GM18519 (cell line): Measurements from ENCODE around the gene POLR2A.

Experiments used
- ATAC-seq: cut with Tn5 transposase; IDR thresholded peaks from one replicate; pipeline ENCODE4 v1.9.1; 2021; ENCODE audit warnings: mild to moderate bottlenecking, moderate library complexity; ENCODE audit not compliant: unreplicated experiment, low FRiP score

Gene POLR2A

DNA sequence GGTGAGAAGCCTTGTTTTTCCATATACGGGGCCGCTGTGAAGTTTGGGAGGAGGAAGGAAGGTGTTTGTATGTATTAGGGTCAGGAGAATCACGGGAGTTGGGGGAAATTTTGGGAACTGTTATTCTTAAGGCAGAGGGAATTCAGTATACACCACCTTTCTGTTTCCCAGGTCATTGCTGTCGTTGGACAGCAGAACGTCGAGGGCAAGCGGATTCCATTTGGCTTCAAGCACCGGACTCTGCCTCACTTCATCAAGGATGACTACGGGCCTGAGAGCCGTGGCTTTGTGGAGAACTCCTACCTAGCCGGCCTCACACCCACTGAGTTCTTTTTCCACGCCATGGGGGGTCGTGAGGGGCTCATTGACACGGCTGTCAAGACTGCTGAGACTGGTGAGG lies 17.6 kb downstream of the POLR2A start:
- ATAC-seq = no peak

DNA sequence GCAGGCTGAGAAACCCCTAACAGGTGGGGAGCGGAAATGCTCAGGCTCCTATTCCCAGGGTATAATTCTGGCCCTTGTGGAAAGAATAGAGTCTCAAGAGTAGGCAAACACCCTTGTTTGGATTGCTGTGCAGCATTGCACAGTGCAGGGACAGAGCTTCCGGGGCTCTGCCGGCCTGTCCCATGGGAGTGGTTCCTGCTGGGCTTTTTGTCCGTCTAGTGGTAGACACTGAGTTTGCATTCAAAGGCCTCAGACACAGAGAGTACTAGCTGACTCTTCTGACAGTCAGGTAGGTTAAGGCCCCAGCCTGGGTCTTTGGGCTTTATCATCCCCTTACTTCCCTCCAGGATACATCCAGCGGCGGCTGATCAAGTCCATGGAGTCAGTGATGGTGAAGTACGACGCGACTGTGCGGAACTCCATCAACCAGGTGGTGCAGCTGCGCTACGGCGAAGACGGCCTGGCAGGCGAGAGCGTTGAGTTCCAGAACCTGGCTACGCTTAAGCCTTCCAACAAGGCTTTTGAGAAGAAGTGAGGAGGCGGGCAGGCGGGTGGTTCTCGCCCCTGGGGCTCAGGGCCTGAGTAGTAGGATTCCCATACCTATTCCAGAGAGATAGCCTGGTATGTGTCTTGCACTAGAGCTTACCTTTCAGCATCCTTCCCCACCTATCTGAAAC lies 18.1 kb downstream of the POLR2A start:
- no peak for ATAC-seq

DNA sequence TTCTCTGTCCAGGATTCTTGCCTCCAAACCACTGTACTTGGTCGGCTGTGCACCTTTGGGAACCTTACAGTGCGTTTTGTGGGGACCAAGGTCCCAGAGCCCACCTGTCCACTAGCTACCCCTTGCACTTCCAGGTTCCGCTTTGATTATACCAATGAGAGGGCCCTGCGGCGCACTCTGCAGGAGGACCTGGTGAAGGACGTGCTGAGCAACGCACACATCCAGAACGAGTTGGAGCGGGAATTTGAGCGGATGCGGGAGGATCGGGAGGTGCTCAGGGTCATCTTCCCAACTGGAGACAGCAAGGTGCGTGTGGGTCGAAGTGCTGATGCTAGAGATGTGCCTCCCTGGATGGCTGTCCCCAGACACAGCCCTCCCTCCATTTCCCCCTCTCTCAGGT lies 18.8 kb downstream of the POLR2A start:
- no peak for ATAC-seq

GRCh38 chr17:7503521-7503920 lies 19.4 kb downstream of the POLR2A start:
- no peak for ATAC-seq

- no peak for ATAC-seq
Measured at GRCh38 chr17:7508145-7508544, 24.0 kb downstream of the POLR2A start.

DNA sequence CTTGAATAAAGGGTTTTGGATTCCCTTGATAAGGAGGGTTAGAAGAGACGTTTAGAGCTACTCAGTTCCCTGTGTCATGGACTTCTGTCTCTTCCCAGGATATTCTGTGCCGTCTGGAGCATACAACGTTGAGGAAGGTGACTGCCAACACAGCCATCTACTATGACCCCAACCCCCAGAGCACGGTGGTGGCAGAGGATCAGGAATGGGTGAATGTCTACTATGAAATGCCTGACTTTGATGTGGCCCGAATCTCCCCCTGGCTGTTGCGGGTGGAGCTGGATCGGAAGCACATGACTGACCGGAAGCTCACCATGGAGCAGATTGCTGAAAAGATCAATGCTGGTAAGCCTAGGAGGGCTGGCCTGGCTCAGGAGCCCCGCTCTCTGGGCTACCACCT lies 24.7 kb downstream of the POLR2A start:
- ATAC-seq = no peak

- ATAC-seq = no peak
Measured at GRCh38 chr17:7509937-7510336, 25.8 kb downstream of the POLR2A start.

GRCh38 chr17:7511108-7511507 lies 26.9 kb downstream of the POLR2A start:
- no peak for ATAC-seq

DNA sequence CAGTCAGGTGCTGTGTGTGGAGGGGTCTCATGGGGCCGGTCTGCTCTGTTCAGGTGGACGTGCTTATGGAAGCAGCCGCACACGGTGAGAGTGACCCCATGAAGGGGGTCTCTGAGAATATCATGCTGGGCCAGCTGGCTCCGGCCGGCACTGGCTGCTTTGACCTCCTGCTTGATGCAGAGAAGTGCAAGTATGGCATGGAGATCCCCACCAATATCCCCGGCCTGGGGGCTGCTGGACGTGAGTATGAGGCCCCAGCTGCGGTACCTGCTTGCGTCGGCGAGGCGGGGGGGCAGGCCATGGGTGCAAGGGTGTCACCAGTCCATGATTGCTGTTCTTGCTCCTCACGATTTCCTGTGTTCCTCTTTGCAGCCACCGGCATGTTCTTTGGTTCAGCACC lies 27.9 kb downstream of the POLR2A start:
- no peak for ATAC-seq

- ATAC-seq = no peak
Measured at GRCh38 chr17:7512824-7513540, 28.8 kb downstream of the POLR2A start.

GRCh38 chr17:7513850-7514419 lies 29.8 kb downstream of the POLR2A start:
- ATAC-seq = no peak

DNA sequence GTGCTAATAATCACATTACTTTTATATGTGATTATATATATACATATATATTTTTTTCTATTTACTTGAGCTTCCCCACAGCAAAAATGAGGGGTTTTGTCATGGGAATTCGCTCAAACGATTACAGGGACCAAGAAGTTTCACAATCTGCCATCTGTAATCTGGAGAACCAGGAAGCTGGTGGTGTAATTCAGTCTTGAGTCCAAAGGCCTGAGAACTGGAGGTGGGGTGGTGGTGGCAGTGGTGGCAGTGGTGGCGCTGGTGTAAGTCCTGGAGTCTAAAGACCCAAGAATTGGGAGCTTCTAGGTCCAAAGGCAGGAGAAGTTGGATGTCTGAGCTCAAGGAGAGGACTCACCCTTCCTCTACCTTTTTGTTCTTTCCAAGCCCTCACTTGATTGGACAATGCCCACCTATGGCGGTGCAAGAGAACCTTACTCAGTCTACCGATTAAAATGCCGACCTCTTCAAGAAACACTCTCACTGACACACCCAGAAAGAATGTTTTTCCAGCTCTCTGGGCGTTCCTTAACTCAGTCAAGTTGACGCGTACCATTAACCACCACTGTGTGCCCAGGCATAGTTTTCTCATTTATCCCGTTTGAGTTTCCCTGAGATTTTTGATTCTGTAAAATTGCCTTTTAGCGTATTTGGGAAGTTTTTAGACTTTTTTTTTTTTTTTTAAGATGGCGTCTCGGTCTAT lies 31.9 kb downstream of the POLR2A start:
- no peak for ATAC-seq

- no peak for ATAC-seq
Measured at GRCh38 chr17:7523033-7523432, 38.9 kb downstream of the POLR2A start.

DNA sequence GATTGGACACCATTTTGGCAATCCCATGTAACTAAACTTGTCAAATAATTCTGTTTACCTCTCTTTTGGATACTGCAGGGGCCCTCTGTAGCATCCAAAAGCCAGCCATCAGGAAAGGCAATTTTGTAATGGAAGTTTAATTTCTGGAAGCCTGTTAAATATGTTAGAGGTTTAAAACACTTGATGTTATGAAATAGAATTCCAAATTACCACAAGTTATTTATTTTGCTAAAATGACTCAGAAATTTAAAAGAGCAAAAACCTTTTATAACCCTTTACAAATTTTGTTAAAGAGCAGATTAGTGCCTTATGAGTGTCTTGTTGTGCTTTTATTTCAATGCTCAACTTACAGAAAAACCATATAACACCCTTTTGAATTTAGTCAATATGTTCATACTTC lies 44.7 kb downstream of the POLR2A start:
- no peak for ATAC-seq

- no peak for ATAC-seq
Measured at GRCh38 chr17:7530023-7530900, 46.1 kb downstream of the POLR2A start.

- no peak for ATAC-seq
Measured at GRCh38 chr17:7538050-7538449, 53.9 kb downstream of the POLR2A start.

DNA sequence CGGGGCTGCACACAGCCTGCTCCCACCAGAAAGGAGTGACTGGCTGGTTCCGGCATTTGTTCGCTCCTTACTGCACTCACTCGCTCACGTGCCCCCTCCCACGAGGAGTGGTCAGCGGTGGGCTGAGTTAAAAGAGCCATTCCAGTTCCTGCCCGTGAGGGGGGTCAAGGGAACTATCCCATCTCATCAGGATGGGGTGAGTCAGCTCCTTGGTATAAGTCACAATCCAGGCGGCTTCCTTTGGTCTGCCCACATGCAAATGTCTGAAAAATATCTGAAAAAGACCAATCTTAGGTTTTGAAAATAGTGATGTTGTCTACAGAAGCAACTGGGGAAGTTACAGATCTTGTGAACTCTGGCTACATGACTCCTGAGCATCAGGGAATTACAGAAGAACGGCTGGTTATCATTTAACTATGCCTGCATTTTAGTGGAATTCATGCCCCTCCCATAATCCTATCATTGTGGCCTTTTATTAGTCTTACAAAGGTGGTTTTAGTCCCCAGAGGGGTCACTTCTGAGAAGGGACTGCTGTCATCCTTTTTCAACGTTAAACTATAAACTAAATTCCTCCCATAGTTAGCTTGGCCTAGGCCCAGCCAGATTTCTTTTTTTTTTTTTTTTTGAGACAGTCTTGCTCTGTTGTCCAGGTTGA lies 54.9 kb downstream of the POLR2A start:
- ATAC-seq = no peak

- no peak for ATAC-seq
Measured at GRCh38 chr17:7541074-7541621, 57.0 kb downstream of the POLR2A start.

GRCh38 chr17:7544911-7545310 lies 60.7 kb downstream of the POLR2A start:
- no peak for ATAC-seq
